GM23248 (cell line): ENCODE data around the gene MPND. TPM values are rescaled to one million over a fixed set of nuclear protein-coding genes. Genes with fewer than 3 reads are reported as not detected.

Experiments used
- DNase-seq: peaks from one replicate; pipeline ENCODE4 v3.0.0-alpha.2; 2015
- H2AFZ ChIP-seq: fragments of 200-600 bp; sonication (generic); 2 replicates; pipeline ENCODE4 v1.6.1; 2016; ENCODE audit warnings: antibody characterized with exemption
- H3F3A ChIP-seq: fragments of 200-600 bp; sonication (generic); 2 replicates; pipeline ENCODE4 v1.6.1; 2016; ENCODE audit warnings: mild to moderate bottlenecking, antibody characterized with exemption, mixed run types; ENCODE audit not compliant: insufficient read depth
- H3K27ac ChIP-seq: fragments of 200-600 bp; sonication (generic); 2 replicates; pipeline ENCODE4 v1.5.1; 2016; ENCODE audit warnings: mild to moderate bottlenecking
- H3K27me3 ChIP-seq: fragments of 200-600 bp; sonication (generic); replicated peaks from 2 replicates; pipeline ENCODE4 v1.6.1; 2016; ENCODE audit warnings: mild to moderate bottlenecking; ENCODE audit not compliant: insufficient read depth
- H3K36me3 ChIP-seq: fragments of 200-600 bp; sonication (generic); 2 replicates; pipeline ENCODE4 v1.6.1; 2016; ENCODE audit warnings: low read depth, mild to moderate bottlenecking
- H3K4me1 ChIP-seq: fragments of 200-600 bp; sonication (generic); 2 replicates; pipeline ENCODE4 v1.6.1; 2016; ENCODE audit warnings: mild to moderate bottlenecking; ENCODE audit not compliant: insufficient read depth
- H3K4me2 ChIP-seq: fragments of 200-600 bp; sonication (generic); one replicate; pipeline ENCODE4 v1.6.1; 2016; ENCODE audit warnings: mild to moderate bottlenecking; ENCODE audit not compliant: unreplicated experiment
- H3K4me3 ChIP-seq: fragments of 200-600 bp; sonication (generic); 2 replicates; pipeline ENCODE4 v1.5.1; 2016; ENCODE audit warnings: mild to moderate bottlenecking
- H3K79me2 ChIP-seq: fragments of 200-600 bp; sonication (generic); 2 replicates; pipeline ENCODE4 v1.6.1; 2016; ENCODE audit warnings: mild to moderate bottlenecking; ENCODE audit not compliant: insufficient read depth
- H3K9ac ChIP-seq: fragments of 200-600 bp; sonication (generic); 2 replicates; pipeline ENCODE4 v1.6.1; 2016; ENCODE audit warnings: mild to moderate bottlenecking
- H3K9me2 ChIP-seq: fragments of 200-600 bp; sonication (generic); 2 replicates; pipeline ENCODE4 v1.6.1; 2016; ENCODE audit warnings: mixed run types, mild to moderate bottlenecking, moderate library complexity; ENCODE audit not compliant: insufficient read depth
- H3K9me3 ChIP-seq: fragments of 200-600 bp; sonication (generic); one replicate; pipeline ENCODE4 v1.6.1; 2017; ENCODE audit warnings: low read depth
- H4K20me1 ChIP-seq: fragments of 200-600 bp; sonication (generic); 2 replicates; pipeline ENCODE4 v1.6.0; 2016; ENCODE audit not compliant: insufficient read depth
- EZH2 ChIP-seq: fragments of 200-600 bp; sonication (generic); IDR thresholded peaks from 2 replicates; pipeline ENCODE4 v1.6.1; 2018; ENCODE audit warnings: antibody characterized with exemption, mild to moderate bottlenecking; ENCODE audit not compliant: insufficient read depth, poor library complexity, severe bottlenecking
- EZH2phosphoT487 ChIP-seq: fragments of 200-600 bp; sonication (generic); IDR thresholded peaks from 2 replicates; pipeline ENCODE4 v1.6.1; 2018; ENCODE audit warnings: antibody characterized with exemption, moderate library complexity, mild to moderate bottlenecking, low read depth; ENCODE audit not compliant: insufficient read depth
- WGBS, 2 experiments: methylation state at CpG; one replicate each; pipeline ENCODE4 v1.1.6; 2015 to 2017; ENCODE audit warnings: low lambda C conversion rate in 2 of 2, low coverage in 1 of 2; ENCODE audit errors: missing lambda C conversion rate in 2 of 2; 5-methylcytosine and 5-hydroxymethylcytosine counted together
- in situ Hi-C: fragments of 300-500 bp; cut with MboI; formaldehyde crosslinking; loops from 2 replicates; pipeline ENCODE4 v1.15.0; 2020
- polyA plus RNA-seq: library from polyadenylated mRNA; unstranded; fragments of >200 nt; fragmentation: Nextera tagmentation; extraction: Ambion mirVana; gene quantifications from 2 replicates; pipeline ENCODE4 v1.2.1, GENCODE V29; 2016
- total RNA-seq: library from RNA; depleted of rRNA; stranded (reverse); fragments of >200 nt; shearing (Covaris generic); gene quantifications from 2 replicates; pipeline ENCODE4 v1.2.3, GENCODE V29; 2014

The MPND gene
- total and polyA plus RNA-seq, 2 experiments from 2014 or later, result 3.0 to 8.4 TPM

- no peaks in the 10 kb centered on the region for H3K9me2 ChIP-seq
- peaks cover 97% of the 10 kb centered on the region for H3K79me2 ChIP-seq
- peaks cover 10% of the 10 kb centered on the region; the same call in 1 of the 2 replicates for H3K36me3 ChIP-seq
- peaks cover 39% of the 10 kb centered on the region for H3K4me1 ChIP-seq
- no peak overlapping the region for H3K4me2 ChIP-seq
- no peaks in the 10 kb centered on the region for H3K9me3 ChIP-seq
- H2AFZ ChIP-seq, result no peak overlapping the region
- H3K9ac ChIP-seq, result no peak overlapping the region
- no peak for DNase-seq
- TF ChIP-seq EZH2, result no peak
- TF ChIP-seq EZH2phosphoT487, result no peak
- 87 to 93% methylated on average over 9 to 10 of the region's 10 CpGs for WGBS, 2 experiments
- in situ Hi-C loops, result no loop called here
- H3K4me3 ChIP-seq, result no peak overlapping the region
- H3F3A ChIP-seq, result peaks cover 16% of the 10 kb centered on the region
- H3K27ac ChIP-seq, result no peak overlapping the region
- H3K27me3 ChIP-seq, result no peaks in the 10 kb centered on the region
- H4K20me1 ChIP-seq, result no peaks in the 10 kb centered on the region
Observed at GRCh38 chr19:4367336-4367723, 24.0 kb downstream of the MPND start.

- TF ChIP-seq EZH2phosphoT487 (no peak), EZH2 (no peak)
- no peak for DNase-seq
- peaks cover 10% of the 10 kb centered on the region; the same call in 1 of the 2 replicates for H3K36me3 ChIP-seq
- H3F3A ChIP-seq, result peaks cover 20% of the 10 kb centered on the region
- 67 to 70% methylated on average over 13 of the region's 13 CpGs for WGBS, 2 experiments
- no peaks in the 10 kb centered on the region for H3K9me2 ChIP-seq
- H2AFZ ChIP-seq, result no peak overlapping the region
- H3K27ac ChIP-seq, result 0 out of 2 replicates have a peak overlapping the region, but pooled peaks have one; percentile 6
- peak overlapping the region; percentile 0 for H3K4me2 ChIP-seq
- in situ Hi-C loops, result no loop called here
- peaks cover 43% of the 10 kb centered on the region for H3K4me1 ChIP-seq
- no peak overlapping the region for H3K4me3 ChIP-seq
- H4K20me1 ChIP-seq, result no peaks in the 10 kb centered on the region
- no peak overlapping the region for H3K9ac ChIP-seq
- no peaks in the 10 kb centered on the region for H3K27me3 ChIP-seq
- H3K9me3 ChIP-seq, result no peaks in the 10 kb centered on the region
- H3K79me2 ChIP-seq, result peaks cover 97% of the 10 kb centered on the region
Observed at GRCh38 chr19:4367781-4368127, 24.4 kb downstream of the MPND start.

GRCh38 chr19:4368128-4368820 lies 24.9 kb downstream of the MPND start:
- H3K27ac ChIP-seq, result peak overlapping the region; percentile 46; the same call in 1 of the 2 replicates
- H3K4me1 ChIP-seq, result peaks cover 48% of the 10 kb centered on the region
- no peaks in the 10 kb centered on the region for H3K9me3 ChIP-seq
- H3K9ac ChIP-seq, result peak overlapping the region; percentile 49; the same call in 1 of the 2 replicates
- no peaks in the 10 kb centered on the region for H3K9me2 ChIP-seq
- H3F3A ChIP-seq, result peaks cover 22% of the 10 kb centered on the region
- H3K36me3 ChIP-seq, result peaks cover 10% of the 10 kb centered on the region; the same call in 1 of the 2 replicates
- WGBS, 2 experiments, result 58 to 60% methylated on average over 19 of the region's 19 CpGs
- DNase-seq, result no peak
- in situ Hi-C loops, result no loop called here
- H2AFZ ChIP-seq, result no peak overlapping the region
- H3K27me3 ChIP-seq, result no peaks in the 10 kb centered on the region
- peaks cover 97% of the 10 kb centered on the region for H3K79me2 ChIP-seq
- no peaks in the 10 kb centered on the region for H4K20me1 ChIP-seq
- no peak for TF ChIP-seq EZH2
- no peak for TF ChIP-seq EZH2phosphoT487
- peak overlapping the region; percentile 0 for H3K4me2 ChIP-seq
- H3K4me3 ChIP-seq, result no peak overlapping the region

- in situ Hi-C loops, result no loop called here
Observed at GRCh38 chr19:4369109-4369887, 25.9 kb downstream of the MPND start.

More at GRCh38 chr19:4369109-4369887, 25.9 kb downstream of the MPND start:
- no peak overlapping the region for H3K4me3 ChIP-seq
- H4K20me1 ChIP-seq, result no peaks in the 10 kb centered on the region
- DNase-seq, result peak; percentile 63
- peaks cover 59% of the 10 kb centered on the region for H3K4me1 ChIP-seq
- H3K4me2 ChIP-seq, result no peak overlapping the region
- no peak overlapping the region for H2AFZ ChIP-seq
- H3K79me2 ChIP-seq, result peaks cover 91% of the 10 kb centered on the region
- WGBS, 2 experiments, result 50 to 55% methylated on average over 25 of the region's 25 CpGs
- no peaks in the 10 kb centered on the region for H3K9me2 ChIP-seq
- H3K9me3 ChIP-seq, result no peaks in the 10 kb centered on the region
- peaks cover 10% of the 10 kb centered on the region; the same call in 1 of the 2 replicates for H3K36me3 ChIP-seq
- no peaks in the 10 kb centered on the region for H3K27me3 ChIP-seq
- peak overlapping the region; percentile 46 for H3K27ac ChIP-seq
- peak overlapping the region; percentile 49 for H3K9ac ChIP-seq
- no peak for TF ChIP-seq EZH2
- no peak for TF ChIP-seq EZH2phosphoT487
- H3F3A ChIP-seq, result peaks cover 29% of the 10 kb centered on the region
